ENCODE data around the gene JADE1.

GRCh38 chr4:128823025-128823661, 13.6 kb downstream of the JADE1 start:
- TF ChIP-seq CTCF (conservative IDR thresholded peaks at IDR 0.05; ENCODE audit: low read depth in 2 of 2) (no peak), EZH2 (IDR thresholded peaks at IDR 0.05; ENCODE audit: low read depth, unreplicated experiment) (no peak), EZH2phosphoT487 (IDR thresholded peaks at IDR 0.05; ENCODE audit: unreplicated experiment) (no peak), REST (IDR thresholded peaks at IDR 0.05; ENCODE audit: unreplicated experiment) (no peak), ZNF462 (CRISPR knock-in tag; IDR thresholded peaks at IDR 0.05) (no peak), POLR2AphosphoS5 (IDR thresholded peaks at IDR 0.05; ENCODE audit: low read depth) (no peak), ETS1 (IDR thresholded peaks at IDR 0.05) (no peak), ZNF331 (CRISPR knock-in tag; IDR thresholded peaks at IDR 0.05; ENCODE audit: low read depth) (no peak), CREB1 (CRISPR knock-in tag; IDR thresholded peaks at IDR 0.05; ENCODE audit: low read depth) (no peak), JUNB (IDR thresholded peaks at IDR 0.05; ENCODE audit: unreplicated experiment) (no peak)

Data from GM23338 (cell line).